PFSK-1 (cell line): ENCODE measurements around the gene PPP5C.

Experiments
- FOXP2 ChIP-seq: optimal IDR thresholded peaks from 2 replicates; pipeline ENCODE3; 2011; ENCODE audit warnings: borderline replicate concordance, control low read depth, inconsistent platforms; ENCODE audit not compliant: insufficient read depth; ENCODE audit errors: extremely low read length, extremely low read depth
- POLR2AphosphoS5 ChIP-seq: IDR thresholded peaks from 2 replicates; pipeline ENCODE4 v1.6.1; 2012; ENCODE audit warnings: low read depth, mild to moderate bottlenecking, control low read depth, low read length, moderate library complexity
- REST ChIP-seq, 2 experiments: IDR thresholded peaks; 2 replicates each; pipeline versions ENCODE4 v1.6.1 to v1.8.0; 2011 to 2012; ENCODE audit warnings: low read depth in 2 of 2, low read length in 2 of 2, control low read depth in 1 of 2, inconsistent platforms in 1 of 2, mild to moderate bottlenecking in 1 of 2, moderate library complexity in 1 of 2; ENCODE audit not compliant: insufficient read depth in 1 of 2
- SIN3A ChIP-seq: IDR thresholded peaks from 2 replicates; pipeline ENCODE4 v1.6.1; 2012; ENCODE audit warnings: mild to moderate bottlenecking, low read length, moderate library complexity, borderline replicate concordance; ENCODE audit not compliant: insufficient read depth
- TAF1 ChIP-seq: IDR thresholded peaks from 2 replicates; pipeline ENCODE4 v1.6.1; 2012; ENCODE audit warnings: low read length, control low read depth, borderline replicate concordance; ENCODE audit not compliant: insufficient read depth

DNA sequence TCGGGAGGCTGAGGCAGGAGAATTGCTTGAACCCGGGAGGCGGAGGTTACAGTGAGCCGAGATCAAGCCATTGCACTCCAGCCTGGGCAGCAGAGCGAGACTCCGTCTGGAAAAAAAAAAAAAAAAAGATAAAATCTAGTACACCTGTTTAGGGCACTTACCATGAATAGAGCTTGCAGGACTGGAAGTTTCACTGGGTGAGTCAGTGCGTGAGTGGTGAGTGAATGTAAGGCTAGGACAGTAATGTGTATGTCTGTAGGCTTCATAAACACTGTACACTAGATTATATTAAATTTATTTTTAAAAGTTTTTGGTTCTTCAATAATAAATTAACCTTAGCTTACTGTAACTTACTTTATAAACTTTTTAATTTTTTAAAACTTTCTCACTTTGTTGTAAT is 22.9 kb downstream of the PPP5C start:
- TF ChIP-seq POLR2AphosphoS5 (no peak), SIN3A (no peak), TAF1 (no peak), REST (IDR thresholded peaks at IDR 0.05; ENCODE audit: insufficient read depth in 1 of 2, low read depth in 2 of 2, low read length in 2 of 2) (no peak), FOXP2 (no peak)
